HEK293T (cell line): ENCODE results near the gene PGBD5.

Experiments
- CTCF ChIA-PET: fragments of 350-600 bp; formaldehyde crosslinking; extraction: SDS; loops from one replicate; lab custom pipeline; 2021; ENCODE audit warnings: antibody characterized with exemption, inconsistent platforms; lab: Yijun Ruan, JAX
- POLR2A ChIA-PET: fragments of 350-600 bp; formaldehyde crosslinking; extraction: SDS; loops from one replicate; lab custom pipeline; 2020; ENCODE audit warnings: antibody characterized with exemption, inconsistent platforms; lab: Yijun Ruan, JAX
- DNase-seq: peaks from one replicate; pipeline ENCODE4 v3.0.0; 2012; ENCODE audit warnings: mixed read lengths; ENCODE audit errors: extremely low spot score
- ARNT ChIP-seq: fragments of 450-650 bp; IDR thresholded peaks from 2 replicates; pipeline ENCODE4 v1.6.1; 2017; ENCODE audit warnings: mild to moderate bottlenecking
- BHLHE40 ChIP-seq: fragments of 450-650 bp; IDR thresholded peaks from 2 replicates; pipeline ENCODE4 v1.6.1; 2016; ENCODE audit warnings: mild to moderate bottlenecking, moderate library complexity, borderline replicate concordance
- CTBP1 ChIP-seq: fragments of 450-650 bp; IDR thresholded peaks from 2 replicates; pipeline ENCODE4 v1.6.1; 2016; ENCODE audit warnings: borderline replicate concordance
- ELF4 ChIP-seq: fragments of 450-650 bp; IDR thresholded peaks from 2 replicates; pipeline ENCODE4 v1.6.1; 2017; ENCODE audit warnings: antibody characterized with exemption
- FOXA1 ChIP-seq: fragments of 450-650 bp; IDR thresholded peaks from 2 replicates; pipeline ENCODE4 v1.6.1; 2016; ENCODE audit warnings: mild to moderate bottlenecking
- FOXK2 ChIP-seq: fragments of 450-650 bp; IDR thresholded peaks from 2 replicates; pipeline ENCODE4 v1.6.1; 2016; ENCODE audit warnings: mild to moderate bottlenecking
- FOXM1 ChIP-seq: fragments of 450-650 bp; IDR thresholded peaks from 2 replicates; pipeline ENCODE4 v1.6.1; 2017; ENCODE audit warnings: mild to moderate bottlenecking, borderline replicate concordance
- HDGF ChIP-seq: fragments of 450-650 bp; IDR thresholded peaks from 2 replicates; pipeline ENCODE4 v1.6.1; 2017; ENCODE audit warnings: antibody characterized with exemption, borderline replicate concordance
- L3MBTL2 ChIP-seq: fragments of 450-650 bp; conservative IDR thresholded peaks from 2 replicates; pipeline ENCODE4 v1.6.1; 2016; ENCODE audit warnings: mild to moderate bottlenecking
- LEF1 ChIP-seq: fragments of 450-650 bp; IDR thresholded peaks from 2 replicates; pipeline ENCODE4 v1.6.1; 2017; ENCODE audit warnings: mild to moderate bottlenecking, borderline replicate concordance
- NFRKB ChIP-seq: fragments of 450-650 bp; IDR thresholded peaks from 2 replicates; pipeline ENCODE4 v1.6.1; 2016; ENCODE audit warnings: mild to moderate bottlenecking, moderate library complexity
- SP1 ChIP-seq: fragments of 450-650 bp; IDR thresholded peaks from 2 replicates; pipeline ENCODE4 v1.6.1; 2017
- SUZ12 ChIP-seq: fragments of 450-650 bp; IDR thresholded peaks from 2 replicates; pipeline ENCODE4 v1.6.1; 2016; ENCODE audit warnings: mild to moderate bottlenecking
- TARDBP ChIP-seq: fragments of 450-650 bp; IDR thresholded peaks from 2 replicates; pipeline ENCODE4 v1.6.1; 2016
- ZNF384 ChIP-seq: fragments of 450-650 bp; IDR thresholded peaks from 2 replicates; pipeline ENCODE4 v1.6.1; 2016
- TF ChIP-seq, protein P1 (sequence below): fragments of 450-650 bp; IDR thresholded peaks from 2 replicates; pipeline ENCODE4 v1.6.1; 2016

PGBD5 gene

GRCh38 chr1:230375780-230376179 is 50.4 kb downstream of the PGBD5 start:
- TF ChIP-seq FOXA1 (no peak), ARNT (no peak), TARDBP (no peak), ZNF384 (no peak), FOXM1 (no peak), HDGF (no peak), ELF4 (no peak), CTBP1 (no peak), LEF1 (no peak), NFRKB (no peak), FOXK2 (no peak)
- TF ChIP-seq, protein P1, sequence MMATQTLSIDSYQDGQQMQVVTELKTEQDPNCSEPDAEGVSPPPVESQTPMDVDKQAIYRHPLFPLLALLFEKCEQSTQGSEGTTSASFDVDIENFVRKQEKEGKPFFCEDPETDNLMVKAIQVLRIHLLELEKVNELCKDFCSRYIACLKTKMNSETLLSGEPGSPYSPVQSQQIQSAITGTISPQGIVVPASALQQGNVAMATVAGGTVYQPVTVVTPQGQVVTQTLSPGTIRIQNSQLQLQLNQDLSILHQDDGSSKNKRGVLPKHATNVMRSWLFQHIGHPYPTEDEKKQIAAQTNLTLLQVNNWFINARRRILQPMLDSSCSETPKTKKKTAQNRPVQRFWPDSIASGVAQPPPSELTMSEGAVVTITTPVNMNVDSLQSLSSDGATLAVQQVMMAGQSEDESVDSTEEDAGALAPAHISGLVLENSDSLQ = no peak
- ChIA-PET POLR2A (interaction anchor here (0.7 kb wide), 1 partner anchor 19 kb away, joined by 3 read pairs; no protein-coding TSS in a partner anchor), CTCF (no interaction called here)
- DNase-seq = no peak

- POLR2A ChIA-PET = no interaction called here
- TF ChIP-seq FOXA1 = no peak
- TF ChIP-seq L3MBTL2 = no peak
- no peak for TF ChIP-seq FOXK2
- TF ChIP-seq NFRKB = no peak
- TF ChIP-seq SP1 = no peak
- no peak for TF ChIP-seq BHLHE40
- no peak for TF ChIP-seq ZNF384
- no peak for TF ChIP-seq CTBP1
- no peak for TF ChIP-seq TARDBP
- no peak for TF ChIP-seq HDGF
- TF ChIP-seq, protein P1 = no peak
- TF ChIP-seq LEF1 = no peak
- no peak for TF ChIP-seq FOXM1
- TF ChIP-seq SUZ12 = no peak
- TF ChIP-seq ELF4 = no peak
- TF ChIP-seq ARNT = no peak
- no peak for DNase-seq
- CTCF ChIA-PET = no interaction called here
Measured at GRCh38 chr1:230375147-230375546, 51.0 kb downstream of the PGBD5 start.

DNA sequence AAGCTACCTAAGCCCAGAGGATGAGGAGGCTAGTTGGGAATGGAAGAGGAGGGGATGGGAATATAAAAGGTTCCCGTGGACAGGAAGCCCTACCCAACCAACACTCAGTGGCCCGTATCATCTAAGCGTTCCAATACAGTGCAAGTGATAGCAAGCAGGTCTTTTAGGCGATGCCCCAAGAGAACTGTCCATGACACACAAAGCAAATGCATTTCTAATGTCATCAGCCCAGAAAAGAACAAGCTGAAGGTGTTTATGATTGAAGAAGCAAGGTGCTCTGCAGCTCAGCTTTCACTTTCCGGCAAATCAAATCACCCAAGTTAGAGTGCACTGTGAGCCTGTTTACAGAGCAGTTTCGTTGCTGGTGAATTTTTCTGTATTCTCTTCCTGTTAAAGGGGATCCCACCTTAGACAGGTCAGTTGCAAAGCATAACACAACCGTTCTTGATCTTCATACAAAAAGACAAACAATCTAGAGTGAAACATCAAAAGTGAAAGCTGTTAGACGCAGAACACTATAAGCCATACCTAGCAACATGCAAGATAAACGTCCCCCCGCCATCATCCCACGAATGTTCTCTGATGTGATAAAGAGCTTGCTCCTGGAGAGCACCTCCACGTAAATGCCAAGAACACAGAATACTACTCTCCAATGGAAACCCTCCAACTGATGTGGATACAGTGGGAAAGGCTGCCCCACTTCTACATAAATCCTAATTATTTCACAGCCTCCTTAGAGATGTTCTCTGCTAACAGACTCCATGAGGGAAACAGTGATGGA is 54.0 kb downstream of the PGBD5 start:
- POLR2A ChIA-PET = no interaction called here
- no peak for TF ChIP-seq LEF1
- no peak for TF ChIP-seq SUZ12
- TF ChIP-seq CTBP1 = no peak
- no peak for TF ChIP-seq L3MBTL2
- TF ChIP-seq NFRKB = no peak
- TF ChIP-seq ELF4 = no peak
- no peak for TF ChIP-seq BHLHE40
- TF ChIP-seq ARNT = no peak
- TF ChIP-seq FOXM1 = no peak
- TF ChIP-seq, protein P1 = no peak
- no peak for TF ChIP-seq TARDBP
- no peak for TF ChIP-seq HDGF
- no peak for TF ChIP-seq FOXA1
- no peak for TF ChIP-seq SP1
- TF ChIP-seq ZNF384 = no peak
- TF ChIP-seq FOXK2 = no peak
- CTCF ChIA-PET = no interaction called here
- DNase-seq = no peak

GRCh38 chr1:230370109-230370508 is 56.0 kb downstream of the PGBD5 start:
- ChIA-PET POLR2A (no interaction called here), CTCF (interaction anchor here (0.5 kb wide), 1 partner anchor 13 kb away, joined by 3 read pairs; no protein-coding TSS in a partner anchor)
- TF ChIP-seq, protein P1 = no peak
- TF ChIP-seq SP1 (no peak), ELF4 (no peak), FOXK2 (no peak), FOXM1 (no peak), ZNF384 (no peak), HDGF (no peak), BHLHE40 (no peak), NFRKB (no peak), ARNT (no peak), CTBP1 (no peak), LEF1 (no peak), SUZ12 (no peak), FOXA1 (no peak), L3MBTL2 (no peak), TARDBP (no peak)
- no peak for DNase-seq

GRCh38 chr1:230368871-230369270 is 57.3 kb downstream of the PGBD5 start:
- POLR2A ChIA-PET = no interaction called here
- TF ChIP-seq ZNF384 = no peak
- no peak for TF ChIP-seq NFRKB
- no peak for TF ChIP-seq L3MBTL2
- TF ChIP-seq TARDBP = no peak
- TF ChIP-seq BHLHE40 = no peak
- TF ChIP-seq, protein P1 = no peak
- TF ChIP-seq ARNT = no peak
- no peak for TF ChIP-seq ELF4
- no peak for TF ChIP-seq LEF1
- no peak for TF ChIP-seq FOXK2
- TF ChIP-seq FOXA1 = no peak
- no peak for TF ChIP-seq CTBP1
- no peak for TF ChIP-seq SUZ12
- no peak for TF ChIP-seq HDGF
- CTCF ChIA-PET = no interaction called here
- DNase-seq = no peak
